GM19467 (cell line): Measurements from ENCODE around the gene GATD1.

Source experiments
- ATAC-seq: cut with Tn5 transposase; IDR thresholded peaks from one replicate; pipeline ENCODE4 v1.9.1; 2021; ENCODE audit warnings: mild to moderate bottlenecking, moderate library complexity; ENCODE audit not compliant: unreplicated experiment

GATD1 gene

GRCh38 chr11:813072-813455, 35.8 kb upstream of the GATD1 start:
- ATAC-seq, result no peak

GRCh38 chr11:812390-812789, 35.1 kb upstream of the GATD1 start:
- ATAC-seq, result no peak

GRCh38 chr11:811446-812245, 34.4 kb upstream of the GATD1 start:
- no peak for ATAC-seq

GRCh38 chr11:810040-810567, 32.8 kb upstream of the GATD1 start:
- ATAC-seq, result peak; percentile 6

GRCh38 chr11:809287-810039, 32.2 kb upstream of the GATD1 start, which contains the start of gene RPLP2:
TSS of gene RPLP2 (plus strand) at chr11:809967. CDS start at chr11:810235, 268 bp downstream.
- ATAC-seq, result peak; percentile 59

- ATAC-seq, result no peak
These were observed 31.4 kb upstream of the GATD1 start for GRCh38 chr11:808427-809286.

GRCh38 chr11:804599-804964, 27.3 kb upstream of the GATD1 start:
- no peak for ATAC-seq

GRCh38 chr11:803770-804598, 26.7 kb upstream of the GATD1 start:
- ATAC-seq, result no peak

GRCh38 chr11:803467-803742, 26.1 kb upstream of the GATD1 start:
- no peak for ATAC-seq

- no peak for ATAC-seq
These were observed 25.6 kb upstream of the GATD1 start for GRCh38 chr11:802693-803466.

GRCh38 chr11:802018-802617, 24.8 kb upstream of the GATD1 start:
- ATAC-seq, result no peak

GRCh38 chr11:801097-801780, 24.0 kb upstream of the GATD1 start:
- no peak for ATAC-seq

GRCh38 chr11:800473-800872, 23.2 kb upstream of the GATD1 start:
- no peak for ATAC-seq

GRCh38 chr11:799641-800316, 22.5 kb upstream of the GATD1 start:
- ATAC-seq, result no peak

- ATAC-seq, result peak; percentile 52
These were observed 20.9 kb upstream of the GATD1 start, which contains the start of gene SLC25A22 for GRCh38 chr11:798093-798713. TSS of gene SLC25A22 (minus strand) at chr11:798281. CDS start at chr11:795006, 3,275 bp downstream.

- ATAC-seq, result peak; percentile 29
These were observed 20.2 kb upstream of the GATD1 start for GRCh38 chr11:797296-798092.
